Measurements from ENCODE around the gene FFAR1.
"Not testable (repeated sequence)": the region's sequence is repeated elsewhere in the genome, so short reads cannot be mapped to it uniquely, and the experiment has no call there.

GRCh38 chr19:35374031-35374430 lies 26.3 kb downstream of the FFAR1 start:
- TF ChIP-seq CTCF, POLR2AphosphoS5, POLR2A (IDR thresholded peaks at IDR 0.05): not testable (repeated sequence)

Data from transverse colon (tissue), 4 donors.